ENCODE data around the gene ANKRD11. TPM values are rescaled to one million over a fixed set of nuclear protein-coding genes. Genes with fewer than 3 reads are reported as not detected.

Gene ANKRD11
- polyA plus RNA-seq, 3 donors = 3.2 to 62.4 (median 5.4) TPM

- H3K27ac Mint-ChIP-seq = peak overlapping the region in 1 of 7 donors; percentile 42
- H3K4me1 ChIP-seq (ENCODE audit: control insufficient read depth in 1 of 2, insufficient read depth in 2 of 2, low read length in 2 of 2) = peaks cover 48 to 63% of the 10 kb centered on the region in 2 donors
Measured at GRCh38 chr16:89355007-89355406, 135.4 kb downstream of the ANKRD11 start.

DNA sequence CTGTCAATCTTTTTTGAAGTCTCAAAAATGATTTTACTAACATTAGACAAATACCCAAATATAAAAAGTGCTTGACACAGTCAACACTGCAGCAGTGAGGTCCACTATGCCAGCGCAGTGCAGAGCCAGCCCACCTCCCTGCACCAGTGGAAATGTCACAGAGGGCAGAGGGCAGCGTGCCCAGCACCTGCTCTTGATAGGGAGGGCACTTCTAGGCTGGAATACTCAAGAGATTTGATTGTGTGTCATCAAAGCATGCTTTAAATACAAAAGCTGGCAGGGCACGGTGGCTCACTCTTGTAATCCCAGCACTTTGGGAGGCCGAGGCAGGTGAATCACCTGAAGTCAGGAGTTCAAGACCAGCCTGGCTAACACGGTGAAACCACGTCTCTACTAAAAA, 136.0 kb downstream of the ANKRD11 start:
- Histone ChIP-seq H3K4me3 (replicated peaks in 1 of 3; ENCODE audit: low read depth in 2 of 3, low read length in 3 of 3) (no peak overlapping the region), H3K36me3 (replicated peaks in 1 of 2; ENCODE audit: control insufficient read depth in 1 of 2, insufficient read depth in 2 of 2, low read length in 2 of 2) (peaks cover 6 to 31% of the 10 kb centered on the region in 2 donors), H3K9ac (ENCODE audit: insufficient read depth, low read length, poor library complexity, severe bottlenecking) (no peak overlapping the region), H3K4me2 (replicated peaks; ENCODE audit: extremely low read depth, low read length, poor library complexity, severe bottlenecking) (no peak overlapping the region), H3K4me1 (ENCODE audit: control insufficient read depth in 1 of 2, insufficient read depth in 2 of 2, low read length in 2 of 2) (peaks cover 44 to 57% of the 10 kb centered on the region in 2 donors), H3K9me3 (replicated peaks in 1 of 2; ENCODE audit: control insufficient read depth in 1 of 2, insufficient read depth in 1 of 2, low read length in 2 of 2) (no peaks in the 10 kb centered on the region), H3K27me3 (ENCODE audit: control insufficient read depth in 2 of 2, insufficient read depth in 2 of 2, low read length in 2 of 2) (no peaks in the 10 kb centered on the region), H3K79me2 (ENCODE audit: insufficient read depth, low read length) (peaks cover 100% of the 10 kb centered on the region), H2AFZ (ENCODE audit: insufficient read depth, low read depth, low read length, poor library complexity, severe bottlenecking) (no peak overlapping the region), H3K27ac (ENCODE audit: low read depth in 1 of 2, low read length in 2 of 2) (peak overlapping the region in 1 of 2 donors; percentile 71), H4K20me1 (ENCODE audit: insufficient read depth, low read length) (peaks cover 100% of the 10 kb centered on the region)
- Mint-ChIP-seq H3K36me3 (peaks cover 26 to 41% of the 10 kb centered on the region in 2 donors), H3K27ac (peak overlapping the region in 4 of 7 donors; percentile 7 to 71 (median 42)), H3K27me3 (ENCODE audit: low read depth in 3 of 3) (peaks cover 0 to 6% (median 0%) of the 10 kb centered on the region in 3 donors), H3K4me1 (peaks cover 59% of the 10 kb centered on the region), H3K4me3 (no peak overlapping the region), H3K9me3 (no peaks in the 10 kb centered on the region)
- TF ChIP-seq, protein P1, sequence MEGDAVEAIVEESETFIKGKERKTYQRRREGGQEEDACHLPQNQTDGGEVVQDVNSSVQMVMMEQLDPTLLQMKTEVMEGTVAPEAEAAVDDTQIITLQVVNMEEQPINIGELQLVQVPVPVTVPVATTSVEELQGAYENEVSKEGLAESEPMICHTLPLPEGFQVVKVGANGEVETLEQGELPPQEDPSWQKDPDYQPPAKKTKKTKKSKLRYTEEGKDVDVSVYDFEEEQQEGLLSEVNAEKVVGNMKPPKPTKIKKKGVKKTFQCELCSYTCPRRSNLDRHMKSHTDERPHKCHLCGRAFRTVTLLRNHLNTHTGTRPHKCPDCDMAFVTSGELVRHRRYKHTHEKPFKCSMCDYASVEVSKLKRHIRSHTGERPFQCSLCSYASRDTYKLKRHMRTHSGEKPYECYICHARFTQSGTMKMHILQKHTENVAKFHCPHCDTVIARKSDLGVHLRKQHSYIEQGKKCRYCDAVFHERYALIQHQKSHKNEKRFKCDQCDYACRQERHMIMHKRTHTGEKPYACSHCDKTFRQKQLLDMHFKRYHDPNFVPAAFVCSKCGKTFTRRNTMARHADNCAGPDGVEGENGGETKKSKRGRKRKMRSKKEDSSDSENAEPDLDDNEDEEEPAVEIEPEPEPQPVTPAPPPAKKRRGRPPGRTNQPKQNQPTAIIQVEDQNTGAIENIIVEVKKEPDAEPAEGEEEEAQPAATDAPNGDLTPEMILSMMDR (IDR thresholded peaks at IDR 0.05) = no peak
- 90% methylated on average over 6 of the region's 6 CpGs for WGBS (ENCODE audit: insufficient coverage)
- no peak for DNase-seq
- intact Hi-C loops (cut with micrococcal nuclease) = no loop called here

More at GRCh38 chr16:89355007-89355406, 135.4 kb downstream of the ANKRD11 start:
- no peaks in the 10 kb centered on the region for H3K9me3 ChIP-seq (replicated peaks in 1 of 2; ENCODE audit: control insufficient read depth in 1 of 2, insufficient read depth in 1 of 2, low read length in 2 of 2)
- H3K27me3 Mint-ChIP-seq (ENCODE audit: low read depth in 3 of 3) = peaks cover 0 to 6% (median 0%) of the 10 kb centered on the region in 3 donors
- no peaks in the 10 kb centered on the region for H3K27me3 ChIP-seq (ENCODE audit: control insufficient read depth in 2 of 2, insufficient read depth in 2 of 2, low read length in 2 of 2)
- peaks cover 28 to 48% of the 10 kb centered on the region in 2 donors for H3K36me3 Mint-ChIP-seq
- no peak overlapping the region for H3K9ac ChIP-seq (ENCODE audit: insufficient read depth, low read length, poor library complexity, severe bottlenecking)
- intact Hi-C loops (cut with micrococcal nuclease) = loop anchor here in 1 of 2 donors (5.0 kb wide), 1 partner anchor 132 kb away; no protein-coding TSS in a partner anchor
- peaks cover 66% of the 10 kb centered on the region for H3K4me1 Mint-ChIP-seq
- peaks cover 6 to 31% of the 10 kb centered on the region in 2 donors for H3K36me3 ChIP-seq (replicated peaks in 1 of 2; ENCODE audit: control insufficient read depth in 1 of 2, insufficient read depth in 2 of 2, low read length in 2 of 2)
- DNase-seq = no peak
- H4K20me1 ChIP-seq (ENCODE audit: insufficient read depth, low read length) = peaks cover 100% of the 10 kb centered on the region
- H3K27ac ChIP-seq (ENCODE audit: low read depth in 1 of 2, low read length in 2 of 2) = peak overlapping the region in 1 of 2 donors; percentile 71
- H3K9me3 Mint-ChIP-seq = no peaks in the 10 kb centered on the region
- WGBS (ENCODE audit: insufficient coverage) = 94% methylated on average over 15 of the region's 16 CpGs
- no peak overlapping the region for H3K4me3 ChIP-seq (replicated peaks in 1 of 3; ENCODE audit: low read depth in 2 of 3, low read length in 3 of 3)
- H3K4me2 ChIP-seq (replicated peaks; ENCODE audit: extremely low read depth, low read length, poor library complexity, severe bottlenecking) = no peak overlapping the region
- H3K4me3 Mint-ChIP-seq = no peak overlapping the region
- H3K79me2 ChIP-seq (ENCODE audit: insufficient read depth, low read length) = peaks cover 100% of the 10 kb centered on the region
- no peak overlapping the region for H2AFZ ChIP-seq (ENCODE audit: insufficient read depth, low read depth, low read length, poor library complexity, severe bottlenecking)
- TF ChIP-seq, protein P1 (IDR thresholded peaks at IDR 0.05) = no peak

Data from CD14-positive monocyte (primary cell).